ENCODE data around the gene LDLRAD3.

DNA sequence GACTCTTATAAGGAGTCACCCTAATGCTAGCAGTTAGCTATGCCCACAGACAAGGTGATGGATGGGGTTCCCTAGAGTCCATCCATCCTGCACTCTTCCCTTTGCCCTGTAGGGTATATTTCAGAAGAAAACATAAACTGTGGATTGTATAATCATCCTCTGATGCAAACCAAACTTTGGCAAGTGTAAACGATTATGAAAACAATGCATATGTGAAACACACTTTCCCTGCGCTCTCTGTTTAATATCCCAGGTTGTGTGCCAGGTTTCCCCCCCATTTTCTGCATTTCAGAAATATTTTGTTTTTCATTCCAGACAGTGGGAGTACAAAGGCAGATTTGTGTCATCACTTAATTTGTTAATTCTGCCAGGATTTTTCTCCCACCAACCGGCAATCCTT lies 110.0 kb downstream of the LDLRAD3 start:
- TF ChIP-seq, protein P1, sequence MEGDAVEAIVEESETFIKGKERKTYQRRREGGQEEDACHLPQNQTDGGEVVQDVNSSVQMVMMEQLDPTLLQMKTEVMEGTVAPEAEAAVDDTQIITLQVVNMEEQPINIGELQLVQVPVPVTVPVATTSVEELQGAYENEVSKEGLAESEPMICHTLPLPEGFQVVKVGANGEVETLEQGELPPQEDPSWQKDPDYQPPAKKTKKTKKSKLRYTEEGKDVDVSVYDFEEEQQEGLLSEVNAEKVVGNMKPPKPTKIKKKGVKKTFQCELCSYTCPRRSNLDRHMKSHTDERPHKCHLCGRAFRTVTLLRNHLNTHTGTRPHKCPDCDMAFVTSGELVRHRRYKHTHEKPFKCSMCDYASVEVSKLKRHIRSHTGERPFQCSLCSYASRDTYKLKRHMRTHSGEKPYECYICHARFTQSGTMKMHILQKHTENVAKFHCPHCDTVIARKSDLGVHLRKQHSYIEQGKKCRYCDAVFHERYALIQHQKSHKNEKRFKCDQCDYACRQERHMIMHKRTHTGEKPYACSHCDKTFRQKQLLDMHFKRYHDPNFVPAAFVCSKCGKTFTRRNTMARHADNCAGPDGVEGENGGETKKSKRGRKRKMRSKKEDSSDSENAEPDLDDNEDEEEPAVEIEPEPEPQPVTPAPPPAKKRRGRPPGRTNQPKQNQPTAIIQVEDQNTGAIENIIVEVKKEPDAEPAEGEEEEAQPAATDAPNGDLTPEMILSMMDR (IDR thresholded peaks at IDR 0.05): no peak
- TF ChIP-seq YY1 (IDR thresholded peaks at IDR 0.05; ENCODE audit: low read depth) (no peak), POLR2AphosphoS5 (IDR thresholded peaks at IDR 0.05; ENCODE audit: low read depth, low read length) (no peak), RFX5 (IDR thresholded peaks at IDR 0.05; ENCODE audit: low read length) (no peak), SIN3A (IDR thresholded peaks at IDR 0.05; ENCODE audit: borderline replicate concordance, low read depth, low read length) (no peak), GABPA (IDR thresholded peaks at IDR 0.05; ENCODE audit: low read depth) (no peak)
- TF ChIP-seq, protein P2, sequence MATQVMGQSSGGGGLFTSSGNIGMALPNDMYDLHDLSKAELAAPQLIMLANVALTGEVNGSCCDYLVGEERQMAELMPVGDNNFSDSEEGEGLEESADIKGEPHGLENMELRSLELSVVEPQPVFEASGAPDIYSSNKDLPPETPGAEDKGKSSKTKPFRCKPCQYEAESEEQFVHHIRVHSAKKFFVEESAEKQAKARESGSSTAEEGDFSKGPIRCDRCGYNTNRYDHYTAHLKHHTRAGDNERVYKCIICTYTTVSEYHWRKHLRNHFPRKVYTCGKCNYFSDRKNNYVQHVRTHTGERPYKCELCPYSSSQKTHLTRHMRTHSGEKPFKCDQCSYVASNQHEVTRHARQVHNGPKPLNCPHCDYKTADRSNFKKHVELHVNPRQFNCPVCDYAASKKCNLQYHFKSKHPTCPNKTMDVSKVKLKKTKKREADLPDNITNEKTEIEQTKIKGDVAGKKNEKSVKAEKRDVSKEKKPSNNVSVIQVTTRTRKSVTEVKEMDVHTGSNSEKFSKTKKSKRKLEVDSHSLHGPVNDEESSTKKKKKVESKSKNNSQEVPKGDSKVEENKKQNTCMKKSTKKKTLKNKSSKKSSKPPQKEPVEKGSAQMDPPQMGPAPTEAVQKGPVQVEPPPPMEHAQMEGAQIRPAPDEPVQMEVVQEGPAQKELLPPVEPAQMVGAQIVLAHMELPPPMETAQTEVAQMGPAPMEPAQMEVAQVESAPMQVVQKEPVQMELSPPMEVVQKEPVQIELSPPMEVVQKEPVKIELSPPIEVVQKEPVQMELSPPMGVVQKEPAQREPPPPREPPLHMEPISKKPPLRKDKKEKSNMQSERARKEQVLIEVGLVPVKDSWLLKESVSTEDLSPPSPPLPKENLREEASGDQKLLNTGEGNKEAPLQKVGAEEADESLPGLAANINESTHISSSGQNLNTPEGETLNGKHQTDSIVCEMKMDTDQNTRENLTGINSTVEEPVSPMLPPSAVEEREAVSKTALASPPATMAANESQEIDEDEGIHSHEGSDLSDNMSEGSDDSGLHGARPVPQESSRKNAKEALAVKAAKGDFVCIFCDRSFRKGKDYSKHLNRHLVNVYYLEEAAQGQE (IDR thresholded peaks at IDR 0.05; ENCODE audit: low read depth, low read length): no peak

Measured in SK-N-SH (cell line).